NOMO-1 (cell line): Measurements from ENCODE around the gene VAMP5.
"Not testable (repeated sequence)": the region's sequence is repeated elsewhere in the genome, so short reads cannot be mapped to it uniquely, and the experiment has no call there.

ENCODE experiments used
- DNase-seq, 2 experiments: peaks; one replicate each; lab custom pipeline; 2025; ENCODE audit not compliant: unreplicated experiment in 2 of 2; lab: John Stamatoyannopoulos, UW

The VAMP5 gene

GRCh38 chr2:85584354-85584856 lies at the start of gene VAMP5:
VAMP5 (plus strand) TSS chr2:85584431; CDS start chr2:85584491, 60 bp downstream.
- no peak for DNase-seq

- peak in 1 of 2 experiments; percentile 80 for DNase-seq
These were observed 49.4 kb upstream of the VAMP5 start for GRCh38 chr2:85534881-85535280.

GRCh38 chr2:85536479-85536878 lies 47.8 kb upstream of the VAMP5 start:
- DNase-seq: no peak

GRCh38 chr2:85537600-85538506 lies 46.4 kb upstream of the VAMP5 start:
- peak; percentile 35 to 47 for DNase-seq

- DNase-seq: peak; percentile 89 to 92
These were observed 45.5 kb upstream of the VAMP5 start, which contains the start of gene MAT2A for GRCh38 chr2:85538507-85539360. MAT2A (plus strand) TSS chr2:85539168; CDS start chr2:85539288, 120 bp downstream.

- peak; percentile 49 to 62 for DNase-seq
These were observed 44.7 kb upstream of the VAMP5 start for GRCh38 chr2:85539361-85540132.

- peak in 1 of 2 experiments; percentile 34 for DNase-seq
These were observed 44.0 kb upstream of the VAMP5 start for GRCh38 chr2:85540133-85540648.

- DNase-seq: no peak
These were observed 43.0 kb upstream of the VAMP5 start for GRCh38 chr2:85541262-85541661.

GRCh38 chr2:85541753-85542457 lies 42.3 kb upstream of the VAMP5 start:
- no peak for DNase-seq

- DNase-seq: no peak
These were observed 41.5 kb upstream of the VAMP5 start for GRCh38 chr2:85542777-85543176.

GRCh38 chr2:85544254-85544691 lies 40.0 kb upstream of the VAMP5 start:
- DNase-seq: not testable (repeated sequence)

GRCh38 chr2:85544915-85545779 lies 39.1 kb upstream of the VAMP5 start:
- DNase-seq: not testable (repeated sequence)

- DNase-seq: no peak
These were observed 38.4 kb upstream of the VAMP5 start for GRCh38 chr2:85545780-85546240.

GRCh38 chr2:85547089-85547858 lies 37.0 kb upstream of the VAMP5 start:
- no peak for DNase-seq

- DNase-seq: no peak
These were observed 36.2 kb upstream of the VAMP5 start for GRCh38 chr2:85547859-85548607.

- DNase-seq: no peak
These were observed 35.7 kb upstream of the VAMP5 start for GRCh38 chr2:85548608-85548900.

- no peak for DNase-seq
These were observed 35.1 kb upstream of the VAMP5 start for GRCh38 chr2:85549095-85549494.
